ENCODE results near the gene SMARCC1.

The SMARCC1 gene

GRCh38 chr3:47713655-47714054 lies 68.0 kb downstream of the SMARCC1 start:
- in situ Hi-C loops (cut with HindIII; ENCODE audit: low pct_unique_long_range_greater_than_20kb, low sequenced_read_pairs), result no loop called here
- no peak for DNase-seq (ENCODE audit: low read depth in 1 of 2, low spot score in 1 of 2)
- TF ChIP-seq JUND (IDR thresholded peaks at IDR 0.05; ENCODE audit: low read depth), result no peak

GRCh38 chr3:47712398-47712797 lies 69.3 kb downstream of the SMARCC1 start:
- no peak for DNase-seq (ENCODE audit: low read depth in 1 of 2, low spot score in 1 of 2)
- in situ Hi-C loops (cut with HindIII; ENCODE audit: low pct_unique_long_range_greater_than_20kb, low sequenced_read_pairs), result no loop called here
- no peak for TF ChIP-seq JUND (IDR thresholded peaks at IDR 0.05; ENCODE audit: low read depth)

GRCh38 chr3:47711596-47711995 lies 70.1 kb downstream of the SMARCC1 start:
- in situ Hi-C loops (cut with HindIII; ENCODE audit: low pct_unique_long_range_greater_than_20kb, low sequenced_read_pairs), result no loop called here
- DNase-seq (ENCODE audit: low read depth in 1 of 2, low spot score in 1 of 2), result no peak
- TF ChIP-seq JUND (IDR thresholded peaks at IDR 0.05; ENCODE audit: low read depth), result no peak

DNA sequence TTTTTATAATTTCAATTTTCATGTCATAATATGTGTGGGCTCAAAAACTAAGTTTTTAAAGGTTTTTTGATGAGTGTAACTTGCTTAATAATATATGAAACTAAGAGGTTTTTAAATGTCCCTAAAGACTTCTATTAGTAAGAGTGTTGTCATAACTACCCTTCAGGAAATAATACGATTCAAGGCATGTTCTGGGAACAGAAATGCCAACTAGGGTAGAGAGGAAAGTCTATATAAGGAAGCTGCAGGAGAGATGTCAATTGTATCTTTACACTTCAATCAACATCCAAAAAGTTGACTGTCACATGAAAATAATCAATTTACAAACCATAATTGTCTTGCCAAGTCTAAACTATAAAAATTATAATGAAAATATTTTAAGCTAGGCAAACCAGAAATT lies 76.3 kb downstream of the SMARCC1 start:
- in situ Hi-C loops (cut with HindIII; ENCODE audit: low pct_unique_long_range_greater_than_20kb, low sequenced_read_pairs), result no loop called here
- no peak for TF ChIP-seq JUND (IDR thresholded peaks at IDR 0.05; ENCODE audit: low read depth)
- no peak for DNase-seq (ENCODE audit: low read depth in 1 of 2, low spot score in 1 of 2)

- no peak for TF ChIP-seq JUND (IDR thresholded peaks at IDR 0.05; ENCODE audit: low read depth)
- no peak for DNase-seq (ENCODE audit: low read depth in 1 of 2, low spot score in 1 of 2)
- in situ Hi-C loops (cut with HindIII; ENCODE audit: low pct_unique_long_range_greater_than_20kb, low sequenced_read_pairs), result no loop called here
Observed at GRCh38 chr3:47704237-47704612, 77.5 kb downstream of the SMARCC1 start.

GRCh38 chr3:47701388-47701787 lies 80.3 kb downstream of the SMARCC1 start:
- in situ Hi-C loops (cut with HindIII; ENCODE audit: low pct_unique_long_range_greater_than_20kb, low sequenced_read_pairs), result no loop called here
- no peak for TF ChIP-seq JUND (IDR thresholded peaks at IDR 0.05; ENCODE audit: low read depth)

GRCh38 chr3:47692158-47692557 lies 89.5 kb downstream of the SMARCC1 start:
- DNase-seq (ENCODE audit: low read depth in 1 of 2, low spot score in 1 of 2), result no peak
- in situ Hi-C loops (cut with HindIII; ENCODE audit: low pct_unique_long_range_greater_than_20kb, low sequenced_read_pairs), result no loop called here

More at GRCh38 chr3:47701388-47701787, 80.3 kb downstream of the SMARCC1 start:
- no peak for DNase-seq (ENCODE audit: low read depth in 1 of 2, low spot score in 1 of 2)

GRCh38 chr3:47688488-47688887 lies 93.2 kb downstream of the SMARCC1 start:
- no peak for TF ChIP-seq JUND (IDR thresholded peaks at IDR 0.05; ENCODE audit: low read depth)

More at GRCh38 chr3:47692158-47692557, 89.5 kb downstream of the SMARCC1 start:
- TF ChIP-seq JUND (IDR thresholded peaks at IDR 0.05; ENCODE audit: low read depth), result no peak

GRCh38 chr3:47685037-47685436 lies 96.7 kb downstream of the SMARCC1 start:
- DNase-seq (ENCODE audit: low read depth in 1 of 2, low spot score in 1 of 2), result no peak
- no peak for TF ChIP-seq JUND (IDR thresholded peaks at IDR 0.05; ENCODE audit: low read depth)
- in situ Hi-C loops (cut with HindIII; ENCODE audit: low pct_unique_long_range_greater_than_20kb, low sequenced_read_pairs), result no loop called here

More at GRCh38 chr3:47688488-47688887, 93.2 kb downstream of the SMARCC1 start:
- DNase-seq (ENCODE audit: low read depth in 1 of 2, low spot score in 1 of 2), result no peak
- in situ Hi-C loops (cut with HindIII; ENCODE audit: low pct_unique_long_range_greater_than_20kb, low sequenced_read_pairs), result no loop called here

GRCh38 chr3:47681016-47681415 lies 100.7 kb downstream of the SMARCC1 start:
- TF ChIP-seq JUND (IDR thresholded peaks at IDR 0.05; ENCODE audit: low read depth), result no peak
- no peak for DNase-seq (ENCODE audit: low read depth in 1 of 2, low spot score in 1 of 2)
- in situ Hi-C loops (cut with HindIII; ENCODE audit: low pct_unique_long_range_greater_than_20kb, low sequenced_read_pairs), result no loop called here

DNA sequence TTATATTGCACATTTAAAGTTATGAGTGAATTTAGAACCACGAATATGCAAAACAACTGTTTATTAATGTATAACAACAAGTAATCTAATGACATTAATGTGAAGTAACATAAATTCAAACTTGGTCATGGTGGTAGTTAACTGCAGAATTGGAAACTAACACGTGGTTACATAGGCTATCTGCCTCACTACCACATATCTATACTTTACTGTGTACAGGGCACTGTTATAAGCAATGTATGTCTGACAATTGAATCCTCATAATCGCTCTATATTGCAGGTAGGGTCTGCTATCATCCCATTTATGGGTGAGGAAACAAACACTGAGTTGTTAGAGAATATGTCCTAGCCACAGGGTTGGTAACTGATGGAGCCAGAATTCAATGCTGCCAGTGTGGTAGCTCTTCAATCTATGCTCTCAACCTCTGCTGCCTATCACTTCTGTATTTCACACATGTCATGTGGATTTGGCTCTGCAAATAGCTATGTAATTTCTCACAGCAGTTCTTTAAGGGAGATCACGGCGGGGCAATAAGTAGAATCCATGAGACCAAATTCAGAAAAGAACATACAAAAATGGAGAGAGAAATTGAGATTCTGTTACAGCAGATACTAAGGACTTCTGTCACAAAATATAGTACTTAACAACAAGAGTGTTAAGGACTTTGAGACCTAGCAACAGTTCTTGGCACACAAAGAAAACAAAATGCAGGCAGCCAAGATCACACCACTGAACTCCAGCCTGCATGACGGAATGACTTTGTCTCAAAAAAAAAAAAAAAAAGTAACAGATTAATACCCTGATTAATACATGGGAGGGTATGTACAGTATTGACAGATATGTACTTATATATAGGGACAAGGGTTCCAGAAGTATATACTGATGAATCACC lies 103.0 kb downstream of the SMARCC1 start:
- no peak for DNase-seq (ENCODE audit: low read depth in 1 of 2, low spot score in 1 of 2)
- no peak for TF ChIP-seq JUND (IDR thresholded peaks at IDR 0.05; ENCODE audit: low read depth)
- in situ Hi-C loops (cut with HindIII; ENCODE audit: low pct_unique_long_range_greater_than_20kb, low sequenced_read_pairs), result no loop called here

DNA sequence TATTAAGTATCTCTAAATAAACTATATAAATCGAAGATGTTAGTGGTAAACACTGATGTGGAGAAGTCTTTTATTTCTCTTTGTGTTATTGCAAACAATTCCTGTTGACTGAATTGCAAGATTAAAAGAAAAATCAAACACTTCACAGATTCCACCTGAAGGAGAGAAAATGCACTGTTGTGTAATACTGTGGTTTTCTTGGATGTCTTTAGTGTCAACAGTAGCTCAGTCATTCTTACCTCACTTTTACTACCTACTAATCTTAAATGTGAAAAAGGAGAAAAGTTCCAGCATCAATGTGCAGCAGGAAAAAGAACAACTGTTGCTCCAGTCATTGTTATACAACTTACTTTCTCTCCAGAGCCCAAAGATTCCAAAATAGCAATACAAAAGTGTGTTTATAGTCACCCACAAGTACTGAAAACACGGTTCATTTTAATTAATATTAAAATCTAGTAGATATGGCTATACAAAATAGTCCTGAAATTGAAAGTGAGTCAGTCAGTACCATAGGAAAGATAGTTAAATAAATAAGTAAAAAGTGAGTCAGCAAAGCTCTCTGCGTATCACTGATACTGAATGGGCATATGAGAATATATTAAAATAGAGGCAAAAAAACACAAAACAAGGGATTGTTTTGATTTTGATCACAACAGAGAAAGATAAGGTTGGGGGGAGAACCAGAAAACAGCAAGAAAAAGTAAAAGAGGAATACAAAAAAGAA lies 112.5 kb downstream of the SMARCC1 start:
- no peak for TF ChIP-seq JUND (IDR thresholded peaks at IDR 0.05; ENCODE audit: low read depth)
- in situ Hi-C loops (cut with HindIII; ENCODE audit: low pct_unique_long_range_greater_than_20kb, low sequenced_read_pairs), result no loop called here
- no peak for DNase-seq (ENCODE audit: low read depth in 1 of 2, low spot score in 1 of 2)

GRCh38 chr3:47666118-47666517 lies 115.6 kb downstream of the SMARCC1 start:
- no peak for TF ChIP-seq JUND (IDR thresholded peaks at IDR 0.05; ENCODE audit: low read depth)
- in situ Hi-C loops (cut with HindIII; ENCODE audit: low pct_unique_long_range_greater_than_20kb, low sequenced_read_pairs), result no loop called here
- DNase-seq (ENCODE audit: low read depth in 1 of 2, low spot score in 1 of 2), result no peak

Measured in T47D (cell line).